ENCODE results near the gene GXYLT1. TPM values are rescaled to one million over a fixed set of nuclear protein-coding genes. Genes with fewer than 3 reads are reported as not detected.

GXYLT1 gene
- total RNA-seq, 8 experiments from 2014 or later, result 4.0 to 11.8 (median 5.8) TPM

DNA sequence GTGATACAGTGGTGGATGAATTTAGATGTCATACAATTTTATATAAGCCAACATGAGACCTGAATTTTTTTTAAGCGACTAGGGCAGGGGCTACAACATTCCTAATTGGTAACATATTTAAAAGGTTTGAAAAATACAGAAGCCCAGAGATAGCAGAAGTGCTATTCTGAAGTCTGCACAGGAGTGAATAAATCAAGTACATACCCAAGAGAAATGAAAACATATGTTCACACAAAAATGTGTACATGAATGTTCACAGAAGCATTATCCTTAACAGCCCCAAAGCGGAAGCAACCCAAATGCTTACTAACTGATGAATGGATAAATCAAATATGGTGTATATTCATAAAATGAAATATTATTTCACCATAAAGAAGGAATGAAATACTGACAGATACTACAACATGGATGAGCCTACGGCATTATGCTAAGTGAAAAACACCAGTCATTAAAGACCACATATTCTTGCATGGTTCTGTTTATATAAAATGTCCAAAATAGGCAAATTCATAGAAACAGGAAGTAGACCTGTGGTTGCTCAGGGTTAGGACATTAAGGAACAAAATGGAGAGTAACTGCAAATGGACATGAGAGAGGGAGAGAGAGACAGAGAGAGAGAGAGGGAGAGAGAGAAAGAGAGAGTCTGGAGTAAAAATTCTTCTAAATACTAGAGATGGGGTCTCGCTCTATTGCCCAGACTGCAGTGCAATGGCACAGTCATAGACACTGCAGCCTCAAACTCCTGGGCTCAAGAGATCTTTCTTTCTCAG is 28.0 kb upstream of the GXYLT1 start:
- 61 to 100% (median 94%) methylated on average over 2 to 3 of the region's 4 CpGs for WGBS, 10 experiments
- in situ Hi-C loops (cut with MboI; ENCODE audit: low pct_unique_long_range_greater_than_20kb in 2 of 9, low sequenced_read_pairs in 9 of 9, unreplicated experiment in 9 of 9), result no loop called here
- no peak for ATAC-seq (replicated peaks in 6 of 8)
- Histone ChIP-seq H3K4me3 (no peak overlapping the region), H3K27ac (no peak overlapping the region), H3K4me1 (replicated peaks in 1 of 2) (no peaks in the 10 kb centered on the region)

DNA sequence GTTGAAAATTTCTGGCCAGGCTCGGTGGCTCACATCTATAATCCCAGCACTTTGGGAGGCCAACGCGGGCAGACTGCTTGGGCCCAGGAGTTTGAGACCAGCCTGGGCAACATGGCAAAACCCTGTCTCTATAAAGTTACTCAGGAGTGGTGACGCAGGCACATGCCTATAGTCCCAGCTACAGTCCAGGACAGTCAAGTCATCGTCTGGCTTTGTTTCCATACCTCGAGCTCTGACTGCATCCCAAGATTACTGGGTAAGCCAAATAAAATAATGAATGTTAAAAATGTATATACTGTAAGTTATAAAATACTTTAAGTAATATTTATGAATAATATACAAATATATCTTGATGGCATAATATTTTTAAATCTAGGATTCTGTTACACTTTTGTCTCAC is 23.0 kb upstream of the GXYLT1 start:
- in situ Hi-C loops (cut with MboI; ENCODE audit: low pct_unique_long_range_greater_than_20kb in 2 of 9, low sequenced_read_pairs in 9 of 9, unreplicated experiment in 9 of 9), result no loop called here
- H3K4me1 ChIP-seq (replicated peaks in 1 of 2), result no peaks in the 10 kb centered on the region
- H3K4me3 ChIP-seq, result no peak overlapping the region
- ATAC-seq (replicated peaks in 6 of 8), result no peak
- H3K27ac ChIP-seq, result no peak overlapping the region
- 92 to 100% (median 98%) methylated on average over 2 to 6 of the region's 6 CpGs; no CpG with 5 or more reads in 2 of the 10 experiments for WGBS, 10 experiments

DNA sequence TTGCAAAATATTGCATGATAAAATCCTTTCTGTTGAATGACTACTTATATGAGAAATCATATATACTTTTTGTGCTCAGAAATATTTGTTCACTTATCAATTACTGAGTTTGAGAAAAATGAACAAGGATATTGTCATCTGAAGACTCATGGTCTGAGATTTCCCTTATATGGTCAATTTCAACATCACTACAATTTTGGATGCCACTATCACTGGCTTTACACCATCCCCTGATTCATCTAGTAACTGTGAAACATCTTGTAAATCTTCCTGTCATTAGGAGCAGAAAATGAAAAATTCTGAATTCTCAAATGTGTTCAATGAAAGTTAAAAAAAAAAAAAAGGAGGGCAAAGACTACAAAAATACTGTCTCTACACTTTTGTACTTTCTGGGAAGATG is 21.8 kb upstream of the GXYLT1 start:
- ATAC-seq (replicated peaks in 6 of 8), result no peak
- in situ Hi-C loops (cut with MboI; ENCODE audit: low pct_unique_long_range_greater_than_20kb in 2 of 9, low sequenced_read_pairs in 9 of 9, unreplicated experiment in 9 of 9), result no loop called here
- no peak overlapping the region for H3K27ac ChIP-seq
- no peak overlapping the region for H3K4me3 ChIP-seq
- H3K4me1 ChIP-seq (replicated peaks in 1 of 2), result no peaks in the 10 kb centered on the region

DNA sequence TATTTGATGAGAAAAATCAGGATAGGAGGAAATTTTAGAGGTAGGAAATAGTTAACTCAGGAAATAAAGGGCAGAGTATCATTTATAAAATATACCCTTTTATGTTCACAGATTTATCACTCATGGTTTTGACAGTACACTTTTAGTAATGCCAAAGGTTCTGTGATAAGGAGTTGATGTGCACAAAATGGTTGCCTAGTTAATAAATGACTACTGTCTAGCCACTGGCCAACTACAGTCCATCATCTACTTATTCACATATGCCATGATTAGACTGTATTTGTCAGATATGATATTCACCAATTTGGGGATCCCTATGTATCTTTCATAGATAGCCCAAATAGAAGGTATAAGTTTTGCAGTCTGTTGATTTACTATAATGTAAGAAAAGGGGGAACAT is 19.2 kb upstream of the GXYLT1 start:
- no peak overlapping the region for H3K4me3 ChIP-seq
- no peak for ATAC-seq (replicated peaks in 6 of 8)
- no peaks in the 10 kb centered on the region for H3K4me1 ChIP-seq (replicated peaks in 1 of 2)
- in situ Hi-C loops (cut with MboI; ENCODE audit: low pct_unique_long_range_greater_than_20kb in 2 of 9, low sequenced_read_pairs in 9 of 9, unreplicated experiment in 9 of 9), result no loop called here
- no peak overlapping the region for H3K27ac ChIP-seq

DNA sequence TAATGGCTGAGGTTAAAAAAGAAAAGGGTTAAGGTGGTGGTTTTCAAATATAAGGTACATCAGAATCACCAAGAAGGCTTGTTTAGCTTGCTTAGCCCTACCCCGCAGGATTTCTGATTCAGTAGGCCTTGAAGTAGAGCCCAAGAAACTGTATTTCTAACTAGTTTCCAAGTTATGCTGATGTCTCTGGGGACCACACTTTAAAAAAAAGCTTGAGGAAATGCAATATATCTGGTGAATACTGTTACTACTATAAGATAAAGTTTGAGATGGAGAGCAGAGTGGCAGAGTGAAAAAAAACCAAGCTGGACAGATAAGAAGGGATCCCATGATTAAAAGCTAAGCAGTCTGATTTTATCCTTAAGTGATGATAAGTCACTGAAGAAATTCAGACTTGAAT is 18.3 kb upstream of the GXYLT1 start:
- WGBS, 10 experiments, result 78 to 100% (median 100%) methylated on average over 1 of the region's 1 CpG; no CpG with 5 or more reads in 3 of the 10 experiments
- in situ Hi-C loops (cut with MboI; ENCODE audit: low pct_unique_long_range_greater_than_20kb in 2 of 9, low sequenced_read_pairs in 9 of 9, unreplicated experiment in 9 of 9), result no loop called here

DNA sequence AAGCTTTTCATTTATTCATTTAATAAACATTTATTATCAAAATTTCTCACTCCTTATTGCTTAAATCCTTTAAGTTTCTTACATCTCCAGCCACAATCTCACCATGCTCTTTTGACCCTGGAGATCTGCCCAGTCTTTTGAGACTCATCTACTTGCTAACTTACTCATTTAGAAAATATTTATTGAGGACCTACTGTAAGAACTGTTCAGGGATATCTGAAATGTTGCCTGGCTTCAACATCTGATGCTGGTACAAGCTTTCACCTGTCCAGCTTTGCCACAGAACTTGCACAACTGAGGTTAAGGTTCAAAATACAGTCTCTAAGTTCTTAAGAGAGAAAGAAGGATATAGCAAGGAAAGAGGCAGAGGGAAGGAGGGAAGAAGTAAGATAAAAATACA is 17.5 kb upstream of the GXYLT1 start:
- Histone ChIP-seq H3K4me3 (no peak overlapping the region), H3K27ac (no peak overlapping the region), H3K4me1 (replicated peaks in 1 of 2) (no peaks in the 10 kb centered on the region)
- ATAC-seq (replicated peaks in 6 of 8), result no peak
- in situ Hi-C loops (cut with MboI; ENCODE audit: low pct_unique_long_range_greater_than_20kb in 2 of 9, low sequenced_read_pairs in 9 of 9, unreplicated experiment in 9 of 9), result no loop called here

More for the DNA sequence above, 18.3 kb upstream of the GXYLT1 start:
- Histone ChIP-seq H3K4me1 (replicated peaks in 1 of 2) (no peaks in the 10 kb centered on the region), H3K4me3 (no peak overlapping the region), H3K27ac (no peak overlapping the region)
- ATAC-seq (replicated peaks in 6 of 8), result no peak

DNA sequence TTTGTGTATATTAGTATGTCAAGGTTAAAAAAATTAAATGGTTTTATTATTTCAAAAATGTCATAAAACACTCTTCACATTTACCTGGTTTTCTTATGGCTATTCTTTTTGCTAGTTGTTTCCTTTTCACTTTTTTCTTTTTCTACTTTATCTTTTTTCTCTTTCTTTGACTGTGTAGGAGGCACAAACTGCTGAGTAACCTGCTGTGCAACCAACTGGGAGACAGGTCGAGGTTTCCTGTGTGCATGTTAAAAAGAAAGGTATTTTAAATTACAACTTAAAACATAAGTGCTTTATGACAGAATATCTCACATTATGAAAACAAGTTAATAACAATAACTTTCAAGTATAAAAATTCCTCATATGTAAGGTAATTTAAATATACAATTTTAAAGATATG is 16.9 kb upstream of the GXYLT1 start:
- no peak overlapping the region for H3K27ac ChIP-seq
- WGBS, 10 experiments, result 57 to 100% (median 85%) methylated on average over 1 of the region's 1 CpG
- in situ Hi-C loops (cut with MboI; ENCODE audit: low pct_unique_long_range_greater_than_20kb in 2 of 9, low sequenced_read_pairs in 9 of 9, unreplicated experiment in 9 of 9), result no loop called here
- no peak for ATAC-seq (replicated peaks in 6 of 8)
- no peaks in the 10 kb centered on the region for H3K4me1 ChIP-seq (replicated peaks in 1 of 2)
- no peak overlapping the region for H3K4me3 ChIP-seq

DNA sequence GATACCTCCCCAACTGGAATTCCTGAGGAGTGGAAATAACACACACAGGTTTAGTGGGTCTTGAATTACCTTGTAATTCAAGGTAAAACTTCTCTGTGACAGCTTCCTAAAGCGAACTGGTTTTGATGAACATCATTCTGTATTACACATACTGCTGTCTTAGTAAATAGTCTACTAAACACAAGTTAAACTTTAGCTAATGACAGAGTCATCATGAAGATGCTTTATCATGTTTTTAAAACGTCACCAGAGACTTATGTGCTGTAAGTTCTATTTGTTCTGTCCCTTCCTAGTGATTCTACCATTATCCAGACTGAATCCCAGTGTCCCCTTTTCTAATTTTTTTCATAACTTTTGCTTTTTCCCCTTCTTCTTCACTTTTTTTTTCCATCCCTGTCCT is 11.6 kb upstream of the GXYLT1 start:
- H3K4me3 ChIP-seq, result no peak overlapping the region
- in situ Hi-C loops (cut with MboI; ENCODE audit: low pct_unique_long_range_greater_than_20kb in 2 of 9, low sequenced_read_pairs in 9 of 9, unreplicated experiment in 9 of 9), result no loop called here
- no peak for ATAC-seq (replicated peaks in 6 of 8)
- H3K4me1 ChIP-seq (replicated peaks in 1 of 2), result no peaks in the 10 kb centered on the region
- no peak overlapping the region for H3K27ac ChIP-seq
- 54 to 100% (median 65%) methylated on average over 1 to 2 of the region's 2 CpGs for WGBS, 10 experiments

DNA sequence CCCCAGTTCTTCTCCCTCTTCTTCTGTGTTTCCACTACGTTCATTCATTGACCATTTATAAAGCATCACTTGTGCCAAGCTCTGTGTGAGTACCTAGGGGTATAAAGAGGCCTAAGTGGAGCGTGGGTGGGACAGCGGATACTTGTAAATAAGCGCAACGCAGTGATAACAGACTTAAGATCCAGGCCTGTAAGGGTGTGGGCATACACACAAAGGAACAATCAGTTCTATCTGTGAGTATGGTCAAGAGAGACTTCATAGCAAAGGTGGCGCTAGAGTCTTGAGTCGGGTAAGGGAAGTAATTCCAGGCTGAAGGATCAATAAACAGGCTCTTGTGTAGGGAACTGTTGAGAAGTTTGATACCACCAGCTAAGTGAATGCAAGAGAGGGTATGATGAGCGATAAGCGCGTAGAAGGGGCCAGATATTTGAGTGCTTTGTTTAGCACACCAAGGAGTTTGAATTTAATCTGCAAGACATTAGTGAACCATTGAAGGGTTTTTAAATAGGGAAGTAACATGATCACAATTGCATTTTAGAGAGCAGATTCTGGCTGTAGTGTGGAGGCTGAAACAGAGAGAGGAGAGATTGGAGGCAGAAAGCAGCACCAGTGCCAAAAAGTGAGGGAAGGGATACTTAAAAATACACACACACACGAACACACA is 1.0 kb upstream of the GXYLT1 start:
- WGBS, 10 experiments, result 68 to 93% (median 85%) methylated on average over 4 to 10 of the region's 11 CpGs; no CpG with 5 or more reads in 1 of the 10 experiments
- peak overlapping the region in 2 of 5 donors; percentile 71 to 80 for H3K4me3 ChIP-seq
- H3K4me1 ChIP-seq (replicated peaks in 1 of 2), result peaks cover 10 to 15% of the 10 kb centered on the region in 2 donors
- in situ Hi-C loops (cut with MboI; ENCODE audit: low pct_unique_long_range_greater_than_20kb in 2 of 9, low sequenced_read_pairs in 9 of 9, unreplicated experiment in 9 of 9), result loop anchor here in 8 of 9 experiments (25.0 kb wide), 2 partner anchors 167 to 192 kb away; partner anchors contain the start of genes PPHLN1 (in 7 of the 8) and ZCRB1 (in 7 of the 8)
- no peak overlapping the region for H3K27ac ChIP-seq
- no peak for ATAC-seq (replicated peaks in 6 of 8)

DNA sequence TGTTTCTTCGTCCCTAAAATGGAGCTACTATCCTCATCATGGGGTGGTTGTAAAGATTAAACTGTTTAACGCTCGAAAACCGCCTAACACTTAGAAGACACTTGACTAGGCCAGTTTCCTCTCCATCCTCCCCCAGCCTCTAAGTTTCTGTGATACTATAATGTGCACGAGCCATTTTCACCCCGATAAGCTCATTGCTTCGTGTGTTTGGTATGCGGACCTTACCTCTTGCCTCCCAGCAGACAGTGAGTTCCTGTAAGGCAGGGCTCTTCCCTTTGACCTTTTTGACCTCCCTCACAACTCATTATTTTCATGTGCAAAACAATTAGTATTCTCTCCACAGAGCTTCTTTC is 499 bp upstream of the GXYLT1 start:
- Histone ChIP-seq H3K27ac (peak overlapping the region in 1 of 2 donors; percentile 17), H3K4me1 (replicated peaks in 1 of 2) (peaks cover 10 to 15% of the 10 kb centered on the region in 2 donors), H3K4me3 (peak overlapping the region; percentile 58 to 80 (median 71))
- peak in 3 of 8 experiments; percentile 1 to 4 (median 1) for ATAC-seq (replicated peaks in 6 of 8)
- in situ Hi-C loops (cut with MboI; ENCODE audit: low pct_unique_long_range_greater_than_20kb in 2 of 9, low sequenced_read_pairs in 9 of 9, unreplicated experiment in 9 of 9), result loop anchor here in 8 of 9 experiments (25.0 kb wide), 2 partner anchors 167 to 192 kb away; partner anchors contain the start of genes PPHLN1 (in 7 of the 8) and ZCRB1 (in 7 of the 8)
- 11 to 60% (median 40%) methylated on average over 1 to 8 of the region's 8 CpGs; no CpG with 5 or more reads in 1 of the 10 experiments for WGBS, 10 experiments

DNA sequence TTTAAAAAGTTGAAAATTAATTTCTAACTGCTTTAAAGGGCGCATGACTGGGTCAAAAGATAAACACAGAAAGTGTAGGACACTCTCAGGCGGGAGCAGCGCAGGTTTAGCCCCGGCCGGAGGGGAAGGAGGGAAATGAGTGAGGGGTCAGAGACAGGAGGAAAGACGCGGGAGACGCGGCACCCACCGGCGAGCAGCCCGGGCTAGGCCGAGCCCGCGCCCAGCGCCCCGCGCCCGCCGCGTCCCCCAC is 591 bp downstream of the GXYLT1 start:
- peak overlapping the region; percentile 47 to 76 for H3K27ac ChIP-seq
- ATAC-seq (replicated peaks in 6 of 8), result peak in 1 of 8 experiments; percentile 50
- H3K4me1 ChIP-seq (replicated peaks in 1 of 2), result peaks cover 10 to 15% of the 10 kb centered on the region in 2 donors
- peak overlapping the region; percentile 58 to 80 (median 71) for H3K4me3 ChIP-seq
- 0% methylated on average over 1 to 13 of the region's 21 CpGs; no CpG with 5 or more reads in 7 of the 10 experiments for WGBS, 10 experiments
- in situ Hi-C loops (cut with MboI; ENCODE audit: low pct_unique_long_range_greater_than_20kb in 2 of 9, low sequenced_read_pairs in 9 of 9, unreplicated experiment in 9 of 9), result loop anchor here in 8 of 9 experiments (25.0 kb wide), 2 partner anchors 168 to 193 kb away; partner anchors contain the start of genes PPHLN1 (in 7 of the 8) and ZCRB1 (in 7 of the 8)

DNA sequence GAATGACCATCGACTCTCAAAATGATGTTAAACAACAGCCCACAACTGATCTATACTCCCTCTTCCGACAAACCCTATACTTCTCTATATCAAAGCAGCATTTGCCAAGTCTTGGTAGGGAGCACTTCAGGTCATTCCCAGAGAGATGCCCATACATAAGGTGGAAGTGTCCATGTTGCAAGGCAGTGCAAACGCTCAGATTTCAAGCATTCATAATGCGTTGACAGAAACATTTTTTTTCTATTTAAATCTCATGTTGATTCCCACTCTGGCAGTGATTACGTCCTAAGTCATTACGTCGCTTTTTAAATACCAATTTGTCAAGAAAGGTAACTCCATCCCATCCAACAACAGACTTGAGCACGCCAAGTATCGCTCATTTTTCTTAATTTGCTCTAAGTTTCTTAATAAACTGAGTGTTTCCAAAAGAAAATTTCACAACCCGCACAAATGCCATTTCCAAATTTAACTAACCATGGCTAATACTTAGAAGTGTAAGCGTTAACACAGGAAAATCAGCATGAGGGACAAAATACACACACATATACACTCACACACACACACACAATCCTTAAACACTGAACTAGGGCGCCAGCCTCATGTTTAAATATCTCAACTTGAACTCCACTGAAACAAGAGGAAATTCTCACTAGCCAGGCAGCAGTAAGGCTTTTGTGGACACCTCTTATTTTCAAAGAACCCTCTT is 1.1 kb downstream of the GXYLT1 start:
- ATAC-seq (replicated peaks in 6 of 8), result peak in 1 of 8 experiments; percentile 1
- in situ Hi-C loops (cut with MboI; ENCODE audit: low pct_unique_long_range_greater_than_20kb in 2 of 9, low sequenced_read_pairs in 9 of 9, unreplicated experiment in 9 of 9), result loop anchor here in 8 of 9 experiments (25.0 kb wide), 2 partner anchors 169 to 194 kb away; partner anchors contain the start of genes PPHLN1 (in 7 of the 8) and ZCRB1 (in 7 of the 8)
- 0 to 12% (median 5%) methylated on average over 1 to 12 of the region's 12 CpGs for WGBS, 10 experiments
- Histone ChIP-seq H3K4me3 (peak overlapping the region; percentile 58 to 80 (median 71)), H3K27ac (no peak overlapping the region), H3K4me1 (replicated peaks in 1 of 2) (peaks cover 10 to 15% of the 10 kb centered on the region in 2 donors)

DNA sequence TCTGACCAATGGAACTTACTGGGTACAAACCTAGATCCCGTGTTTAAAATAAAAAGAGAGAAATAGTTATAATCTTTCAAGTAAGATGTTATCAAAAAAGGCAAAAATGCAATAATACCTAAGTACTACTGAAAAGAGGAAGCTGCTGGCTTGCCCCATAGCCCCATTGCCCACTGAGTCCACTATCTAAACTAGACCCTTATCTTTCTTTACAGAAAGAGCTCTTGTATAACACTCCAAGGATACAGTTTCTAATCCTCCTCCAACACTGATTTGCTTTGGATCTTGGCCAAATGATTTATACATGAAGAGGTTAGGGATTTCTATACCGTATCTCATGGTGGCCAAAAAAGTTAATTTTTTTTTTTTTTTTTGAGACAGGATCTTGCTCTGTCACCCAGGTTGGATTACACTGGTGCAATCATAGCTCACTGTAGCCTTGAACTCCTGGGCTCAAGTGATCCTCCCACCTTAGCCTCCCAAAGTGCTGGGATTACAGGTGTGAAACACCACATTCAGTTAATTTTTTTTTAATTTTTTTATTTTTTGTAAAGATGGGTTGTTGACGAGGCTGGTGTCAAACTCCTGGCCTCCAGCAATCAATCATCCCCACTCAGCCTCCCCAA is 2.6 kb downstream of the GXYLT1 start:
- no peak overlapping the region for H3K4me3 ChIP-seq
- H3K27ac ChIP-seq, result no peak overlapping the region
- in situ Hi-C loops (cut with MboI; ENCODE audit: low pct_unique_long_range_greater_than_20kb in 2 of 9, low sequenced_read_pairs in 9 of 9, unreplicated experiment in 9 of 9), result loop anchor here in 8 of 9 experiments (25.0 kb wide), 2 partner anchors 170 to 195 kb away; partner anchors contain the start of genes PPHLN1 (in 7 of the 8) and ZCRB1 (in 7 of the 8)
- WGBS, 10 experiments, result 56 to 100% (median 81%) methylated on average over 1 to 3 of the region's 3 CpGs
- no peak for ATAC-seq (replicated peaks in 6 of 8)
- H3K4me1 ChIP-seq (replicated peaks in 1 of 2), result peaks cover 10 to 15% of the 10 kb centered on the region in 2 donors
